COLO668 (cell line): Measurements from ENCODE around the gene HTATIP2.
"Not testable (repeated sequence)": the region's sequence is repeated elsewhere in the genome, so short reads cannot be mapped to it uniquely, and the experiment has no call there.

ENCODE experiments used
- DNase-seq: peaks from one replicate; lab custom pipeline; 2025; ENCODE audit not compliant: unreplicated experiment; lab: John Stamatoyannopoulos, UW

HTATIP2 gene

DNA sequence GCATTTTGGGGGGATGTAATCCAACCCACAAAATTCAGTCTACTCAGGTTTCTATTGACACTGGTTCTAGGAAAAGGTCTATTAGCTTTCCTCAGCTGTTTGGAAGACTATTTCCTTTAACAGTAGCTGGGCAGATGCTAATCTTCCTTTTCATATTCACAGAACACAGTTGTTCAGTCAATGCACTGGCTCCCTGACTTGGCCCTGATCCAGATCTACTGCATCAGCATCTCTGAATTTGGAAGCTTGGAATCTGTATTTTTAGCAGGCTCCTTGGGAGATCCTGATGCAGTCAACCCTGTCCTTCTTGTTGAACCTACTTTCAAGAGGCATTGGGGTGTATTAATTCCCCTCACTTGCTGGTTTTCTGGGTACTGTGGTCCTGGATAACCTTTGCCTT, 6.3 kb downstream of the HTATIP2 start:
- DNase-seq: no peak

DNA sequence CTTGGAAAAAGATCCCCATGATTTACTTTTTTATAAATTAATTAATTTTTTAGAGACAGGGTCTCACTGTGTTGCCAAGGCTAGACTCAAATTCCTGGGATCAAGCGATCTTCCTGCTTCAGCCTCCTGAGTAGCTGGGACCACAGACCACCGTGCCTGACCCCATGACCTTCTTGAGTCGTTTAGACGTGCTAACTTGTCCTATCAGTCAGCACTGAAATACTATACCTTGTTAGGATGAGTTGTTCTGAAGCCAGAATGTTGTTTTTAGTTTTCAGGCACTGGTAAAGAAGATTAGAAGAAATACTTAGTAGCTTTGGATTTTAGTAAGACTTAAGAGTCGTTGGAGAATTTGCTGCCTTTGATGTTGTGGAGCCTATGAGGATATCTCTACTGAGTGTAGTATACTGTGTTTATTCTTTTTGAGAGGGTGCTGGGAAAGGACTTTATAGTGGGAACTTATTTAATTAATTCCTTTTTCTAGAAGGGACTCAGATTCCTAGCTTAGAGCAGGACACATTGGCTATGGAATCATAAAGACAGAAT, 8.6 kb downstream of the HTATIP2 start:
- DNase-seq: no peak

DNA sequence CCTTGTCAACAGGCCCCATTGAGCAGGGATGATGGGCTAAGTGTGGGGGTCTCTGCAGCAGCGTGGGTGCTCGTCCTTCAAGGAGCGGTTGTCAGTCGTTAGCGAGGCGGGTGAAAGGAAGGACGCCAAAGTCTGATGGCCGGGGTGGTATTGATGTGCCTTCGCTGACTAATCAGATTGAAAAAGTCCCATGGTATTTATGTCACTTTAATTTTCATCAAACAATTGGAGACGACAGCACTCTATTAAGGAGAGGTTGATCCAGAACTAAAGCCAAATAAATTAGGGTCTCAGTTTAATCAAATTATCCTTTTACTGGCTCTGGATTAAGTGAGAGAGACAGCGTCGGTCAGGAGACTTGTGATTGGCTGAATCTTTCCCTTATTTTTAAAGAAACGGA, 9.6 kb downstream of the HTATIP2 start:
- DNase-seq: no peak

DNA sequence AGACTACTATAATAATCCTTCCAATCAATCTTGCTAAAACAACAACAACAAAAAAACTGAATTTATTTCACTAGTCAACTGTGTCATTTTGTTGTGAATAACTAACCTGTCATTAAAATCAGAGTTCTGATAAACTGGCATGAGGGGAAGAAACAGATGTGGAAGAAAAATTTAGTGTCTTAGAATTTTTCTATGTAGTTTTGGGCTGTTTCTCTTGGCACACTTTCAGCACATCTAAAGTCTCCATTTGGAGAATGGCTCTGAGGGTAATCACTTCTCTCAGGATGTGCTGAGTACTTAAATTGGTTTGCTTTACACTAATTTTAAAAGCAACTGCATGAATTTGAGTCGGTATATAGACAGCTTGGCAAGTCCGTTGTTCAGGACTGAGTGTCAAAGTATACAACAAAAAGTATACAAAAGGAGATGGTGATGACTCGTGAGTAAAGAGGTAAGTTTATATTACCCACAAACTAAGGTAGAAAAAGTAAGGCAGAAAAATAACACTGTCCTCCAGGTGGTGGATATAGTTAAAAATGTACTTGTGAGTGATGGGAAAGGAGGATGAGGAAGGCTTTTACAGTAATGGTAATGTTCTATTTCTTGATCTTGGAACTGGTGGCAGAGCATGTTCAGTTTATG, 10.2 kb downstream of the HTATIP2 start:
- DNase-seq: no peak

DNA sequence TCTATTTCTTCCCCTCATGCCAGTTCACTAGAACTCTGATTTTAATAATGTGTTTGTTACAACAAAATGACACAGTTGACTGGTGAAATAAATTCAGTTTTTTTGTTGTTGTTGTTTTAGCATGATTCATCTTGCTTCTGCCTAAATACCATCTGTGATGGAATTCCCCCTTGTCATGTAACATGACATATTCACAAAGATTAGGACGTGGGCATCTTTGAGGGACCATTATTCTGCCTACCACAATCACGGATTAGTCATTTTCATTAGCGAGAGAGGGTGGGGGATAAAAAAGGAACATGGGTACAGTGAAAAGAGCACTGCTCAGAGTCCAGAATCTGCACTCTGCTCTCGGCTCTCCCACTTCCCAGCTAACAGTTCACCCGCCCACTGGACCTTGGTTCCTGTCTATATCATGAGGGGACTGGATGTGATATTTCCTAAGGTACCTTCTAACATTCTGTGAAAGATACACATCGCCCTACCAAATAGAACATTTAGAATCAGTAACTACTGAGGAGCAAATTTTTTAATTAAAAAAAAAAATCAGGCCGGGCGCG, 11.3 kb downstream of the HTATIP2 start:
- no peak for DNase-seq

DNA sequence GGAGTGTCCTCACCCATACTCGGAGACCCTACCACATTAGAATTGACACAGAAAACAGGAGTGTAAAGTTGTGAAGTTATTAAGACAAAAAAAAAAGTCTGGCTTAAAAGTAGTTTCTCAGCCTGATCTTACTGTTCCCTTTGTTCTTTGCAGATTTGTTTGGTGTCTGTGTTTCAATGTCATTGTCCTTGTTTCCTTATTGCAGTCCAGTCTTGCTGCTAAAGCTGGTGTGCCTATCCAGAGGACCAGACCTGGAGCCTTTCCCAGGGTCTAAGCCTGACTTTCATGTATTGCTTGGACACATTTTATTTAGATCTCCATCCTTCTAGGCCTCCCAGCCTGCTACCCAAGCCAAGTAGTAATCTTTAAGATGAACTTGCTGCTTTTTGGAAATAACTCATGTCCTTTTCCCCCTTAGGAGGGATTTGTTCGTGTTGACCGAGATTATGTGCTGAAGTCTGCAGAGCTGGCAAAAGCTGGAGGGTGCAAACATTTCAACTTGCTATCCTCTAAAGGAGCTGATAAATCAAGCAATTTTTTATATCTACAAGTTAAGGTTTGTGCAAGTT, 12.7 kb downstream of the HTATIP2 start:
- no peak for DNase-seq

DNA sequence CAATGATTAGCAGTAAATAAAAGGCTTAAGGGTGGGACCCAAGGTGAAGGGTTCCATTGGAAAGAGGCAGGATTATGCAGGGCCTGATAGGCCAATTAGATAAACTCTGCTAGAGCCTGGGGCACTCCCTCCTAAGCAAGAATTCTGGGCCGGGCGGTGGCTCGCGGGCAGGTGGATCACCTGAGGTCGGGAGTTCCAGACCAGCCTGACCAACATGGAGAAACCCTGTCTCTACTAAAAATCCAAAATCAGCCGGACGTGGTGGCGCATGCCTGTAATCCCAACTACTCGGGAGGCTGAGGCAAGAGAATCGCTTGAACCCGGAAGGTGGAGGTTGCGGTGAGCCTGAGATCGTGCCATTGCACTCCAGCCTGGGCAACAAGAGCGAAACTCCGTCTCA, 22.5 kb downstream of the HTATIP2 start:
- DNase-seq: not testable (repeated sequence)

DNA sequence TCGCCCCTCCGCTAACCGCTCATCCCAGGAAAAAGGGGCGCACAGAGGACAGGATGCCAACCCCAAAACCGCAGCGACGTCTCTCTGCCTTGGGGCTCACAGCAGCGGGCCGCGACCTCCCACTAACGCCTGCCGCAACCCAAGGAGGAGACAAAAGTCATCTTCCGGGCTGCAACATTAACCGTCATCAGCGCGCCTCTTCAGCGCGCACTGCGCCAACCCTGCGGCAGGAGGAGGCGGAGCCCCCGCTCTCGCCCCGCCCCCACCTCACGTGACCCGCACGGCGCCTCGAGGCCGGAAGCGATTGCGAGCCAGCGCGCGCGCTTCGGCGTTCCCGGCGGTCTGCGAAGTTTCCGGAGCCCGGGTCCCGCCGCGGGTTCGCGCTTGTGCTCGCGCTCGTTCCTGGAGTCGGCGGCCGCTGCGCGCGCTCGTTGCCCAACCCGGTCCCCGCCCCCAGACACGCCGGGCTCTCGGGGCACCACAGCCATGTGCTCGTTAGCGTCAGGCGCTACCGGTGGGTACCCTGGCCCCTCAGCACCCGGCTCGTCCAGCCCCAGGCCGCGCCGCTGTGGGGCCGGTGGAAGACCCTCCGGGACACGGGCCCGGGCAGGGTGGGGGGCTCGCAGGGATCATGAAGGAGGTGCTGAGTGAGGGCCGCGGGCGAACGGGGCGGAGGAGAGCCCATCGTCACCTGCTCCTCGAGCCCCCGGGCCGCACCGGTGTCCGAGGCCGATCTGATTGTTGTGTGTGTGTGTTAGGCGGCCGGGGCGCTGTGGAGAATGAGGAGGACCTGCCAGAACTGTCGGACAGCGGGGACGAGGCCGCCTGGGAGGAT, 24.0 kb downstream of the HTATIP2 start, which contains the start of gene PRMT3:
TSS of gene PRMT3 (plus strand) at position 456 of the 835 bp plus-strand sequence. CDS start at position 487, 31 bp downstream.
- peak; percentile 99 for DNase-seq

DNA sequence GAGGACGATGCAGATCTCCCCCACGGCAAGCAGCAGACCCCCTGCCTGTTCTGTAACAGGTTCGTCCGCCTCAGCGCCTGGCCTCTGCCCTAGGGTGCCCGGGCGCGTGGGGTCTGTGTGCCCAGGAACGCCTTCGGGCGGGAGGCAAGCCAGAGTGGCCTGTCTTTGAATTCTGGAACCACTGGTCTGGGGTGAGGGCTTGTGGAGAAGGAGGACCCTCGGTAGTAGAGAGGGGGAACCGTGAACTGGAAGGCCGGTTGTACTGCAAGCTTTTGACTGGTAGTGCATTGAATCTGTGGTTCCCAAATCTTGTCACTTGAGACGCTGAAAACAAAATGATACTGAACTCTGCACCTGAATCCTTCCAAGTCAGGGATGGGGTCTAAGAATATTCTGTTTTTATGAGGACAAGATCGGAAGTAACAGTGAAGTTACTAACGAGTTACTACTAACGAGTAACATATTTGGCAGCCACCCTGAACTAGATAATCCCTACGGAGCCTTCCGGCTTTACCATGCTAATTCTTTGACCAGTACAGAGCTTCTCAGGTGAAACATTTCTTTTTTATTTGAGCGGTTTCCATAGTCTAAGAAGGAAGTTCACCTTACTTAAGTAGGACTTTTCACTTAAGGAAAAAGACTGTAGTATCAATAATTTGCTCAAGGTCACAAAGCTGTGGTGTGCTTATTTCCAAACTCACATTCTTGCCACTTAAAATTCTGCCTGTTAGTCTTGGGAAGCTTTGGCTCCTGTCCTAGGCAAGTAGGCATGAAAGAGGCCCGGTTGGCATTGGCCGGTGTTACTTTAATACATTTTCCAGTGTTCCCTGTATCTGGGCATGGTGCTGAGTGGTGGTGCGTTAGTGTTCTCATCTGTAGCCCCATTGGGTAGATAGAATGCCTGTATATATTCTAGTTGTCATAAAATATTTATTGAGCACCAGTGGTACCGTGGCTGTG, 24.9 kb downstream of the HTATIP2 start:
- peak; percentile 74 for DNase-seq

DNA sequence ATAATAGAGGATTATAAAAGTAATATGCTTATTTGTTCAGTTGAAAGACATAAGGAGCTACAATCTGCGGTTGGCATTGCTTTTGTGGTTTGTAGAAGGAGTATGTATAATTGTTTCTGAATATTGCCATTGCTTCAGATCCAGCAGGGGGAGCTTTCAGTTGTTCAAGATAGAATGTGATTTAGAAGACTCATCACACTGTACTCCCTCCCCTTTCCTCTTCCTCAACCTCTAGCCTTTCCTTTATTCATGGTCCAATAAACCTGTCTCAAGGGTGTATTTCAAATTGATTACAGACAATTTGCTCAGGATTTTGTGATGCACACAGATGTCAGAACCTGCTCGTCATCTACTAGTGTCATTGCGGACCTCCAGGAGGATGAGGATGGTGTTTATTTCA, 33.8 kb downstream of the HTATIP2 start:
- peak; percentile 23 for DNase-seq

DNA sequence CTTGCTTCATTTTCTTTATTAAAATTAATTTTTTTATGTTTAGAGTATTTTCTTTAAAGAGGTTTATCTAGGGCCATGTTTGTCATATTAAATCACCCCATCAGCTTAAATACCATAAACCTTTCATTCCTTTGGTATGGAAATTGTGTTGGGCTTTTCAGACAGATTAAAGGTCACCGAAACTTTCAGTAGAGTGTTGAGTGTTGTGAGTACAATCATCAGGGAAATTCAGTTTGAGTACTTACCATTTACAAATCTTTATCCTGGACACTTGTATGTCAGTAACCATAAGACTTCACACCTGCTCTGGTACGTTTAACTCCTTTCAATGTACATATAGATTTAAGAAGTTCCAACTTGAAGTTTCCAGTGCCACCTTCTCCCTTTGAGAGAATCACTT, 36.0 kb downstream of the HTATIP2 start:
- no peak for DNase-seq

DNA sequence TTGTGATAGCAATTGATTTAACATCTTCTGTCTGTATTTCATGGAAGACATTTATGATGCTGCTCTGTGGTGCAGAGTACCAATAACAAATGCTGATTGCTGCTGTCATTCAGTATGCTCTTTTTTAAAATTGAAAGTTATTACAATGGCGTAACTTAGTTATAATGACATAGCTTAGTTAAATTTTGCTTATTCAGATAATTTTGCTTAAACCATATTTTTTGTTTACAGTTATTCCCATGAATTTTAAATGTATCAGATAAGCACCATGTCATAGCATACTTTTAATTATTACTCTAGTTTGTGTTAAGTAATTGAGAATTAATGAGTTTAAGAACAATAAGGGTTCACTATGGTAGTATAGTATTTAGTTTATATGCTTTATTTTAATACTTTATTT, 39.5 kb downstream of the HTATIP2 start:
- DNase-seq: no peak

DNA sequence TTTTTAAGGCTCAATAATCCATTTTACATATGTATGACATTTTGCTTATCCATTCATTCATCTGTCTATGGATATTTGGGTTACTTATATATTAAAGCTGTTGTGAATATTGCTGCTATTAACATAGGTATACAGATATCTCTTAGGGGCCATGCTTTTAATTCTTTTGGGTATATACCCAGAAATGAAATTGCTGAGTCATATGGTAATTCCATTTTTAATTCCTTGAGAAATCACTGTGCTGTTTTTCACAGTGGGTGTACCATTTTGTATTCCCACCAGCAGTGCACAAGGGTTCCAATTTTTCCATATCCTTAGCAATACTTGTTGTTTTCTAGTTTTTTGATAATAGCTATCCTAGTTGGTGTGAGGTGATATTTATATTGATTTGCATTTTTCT, 43.0 kb downstream of the HTATIP2 start:
- DNase-seq: no peak

DNA sequence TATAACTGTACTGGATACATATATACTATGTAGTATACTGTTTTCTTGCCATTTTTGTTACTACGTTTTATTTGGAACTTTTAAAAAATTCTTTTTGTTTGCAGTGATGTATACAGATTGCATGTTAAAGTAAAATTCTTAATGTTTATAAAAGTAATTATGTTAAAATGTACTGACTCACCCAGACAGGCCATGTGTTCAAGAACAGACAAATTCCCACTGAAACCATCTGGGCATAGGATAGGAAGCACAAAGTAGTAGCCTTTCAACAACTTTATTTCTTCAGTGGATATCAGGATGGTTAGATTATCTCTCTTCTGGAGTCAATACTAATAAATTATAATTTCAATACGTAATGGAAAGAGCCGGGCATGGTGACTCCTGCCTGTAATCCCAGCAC, 43.8 kb downstream of the HTATIP2 start:
- DNase-seq: no peak

DNA sequence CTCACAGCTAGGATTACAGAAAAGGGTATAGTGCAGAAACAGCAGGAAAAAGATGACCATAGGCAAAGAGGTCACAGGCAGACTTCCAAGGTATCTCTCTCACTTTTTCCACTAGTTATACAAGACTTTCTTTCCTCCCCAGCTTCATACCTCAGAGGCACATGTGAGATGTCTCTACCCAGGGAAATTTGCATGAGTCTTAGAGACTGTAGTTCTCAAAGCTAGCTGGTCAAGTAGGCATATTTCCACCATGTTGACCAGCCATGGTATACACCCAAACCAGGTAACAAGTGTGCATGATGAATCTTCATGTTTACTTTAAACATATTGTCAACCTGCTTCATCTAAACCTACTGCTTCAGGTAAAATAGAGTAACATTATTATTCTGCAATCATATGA, 51.9 kb downstream of the HTATIP2 start:
- no peak for DNase-seq

DNA sequence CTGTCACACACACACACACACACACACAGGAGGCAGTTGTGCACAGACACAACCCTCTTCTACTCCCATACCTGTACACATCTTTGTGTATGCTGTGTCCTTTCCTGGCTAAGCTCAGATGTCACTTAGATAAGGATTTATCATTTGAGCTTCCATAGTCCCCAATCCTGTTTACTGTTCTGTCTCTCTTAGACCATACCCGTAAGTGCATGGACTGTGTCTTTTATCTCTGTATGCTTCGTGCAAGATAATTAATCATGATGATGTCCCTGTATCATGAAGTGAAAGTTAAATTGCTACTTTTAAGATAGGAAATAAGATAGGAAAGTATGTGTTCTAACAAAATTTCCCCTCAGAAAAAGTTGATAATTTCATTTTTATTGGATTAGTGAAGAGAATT, 54.3 kb downstream of the HTATIP2 start:
- no peak for DNase-seq

DNA sequence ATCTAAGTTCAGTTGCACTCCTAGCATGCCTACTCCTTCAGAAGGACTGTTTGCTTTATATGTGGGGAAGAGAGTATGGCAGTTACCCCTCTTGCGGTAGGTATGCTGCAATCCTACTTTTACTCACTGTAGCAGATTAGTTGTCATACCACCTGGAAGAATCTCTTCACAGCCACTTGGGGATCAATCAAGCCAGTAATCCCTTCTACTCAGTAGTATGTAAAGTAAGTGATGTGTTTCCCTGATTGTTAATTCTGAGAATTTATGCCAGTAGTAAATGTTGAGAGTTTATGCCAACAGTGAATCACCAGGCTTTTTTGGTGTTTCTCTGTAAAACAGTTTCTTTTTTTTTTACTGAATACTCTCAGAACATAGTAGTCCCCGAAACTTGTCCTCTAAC, 58.4 kb downstream of the HTATIP2 start:
- DNase-seq: no peak

DNA sequence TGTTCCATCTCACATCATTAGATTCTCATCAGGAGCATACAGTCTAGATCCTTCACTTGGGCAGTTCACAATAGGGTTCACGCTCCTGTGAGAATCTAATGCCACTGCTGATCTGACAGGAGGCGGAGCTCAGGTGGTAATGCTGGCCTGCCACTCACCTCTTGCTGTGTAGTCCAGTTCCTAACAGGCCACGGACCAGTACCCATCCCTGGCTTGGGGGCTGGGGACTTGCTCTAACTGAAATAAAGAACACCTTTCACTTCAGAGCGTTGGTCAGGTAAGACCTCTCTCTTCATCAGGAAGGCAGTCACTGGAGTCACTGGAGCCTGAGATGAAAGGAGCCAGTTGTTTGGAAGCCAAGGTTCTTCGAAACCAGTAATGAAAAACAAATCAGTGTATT, 65.7 kb downstream of the HTATIP2 start:
- no peak for DNase-seq
